MM.1S (cell line): ENCODE measurements around the gene CASP5.
"Not testable (repeated sequence)": the region's sequence is repeated elsewhere in the genome, so short reads cannot be mapped to it uniquely, and the experiment has no call there.

Source experiments
- DNase-seq: peaks from one replicate; pipeline ENCODE4 v3.0.0-alpha.2; 2015
- H2AFZ ChIP-seq: fragments of 300-600 bp; sonication (generic); 2 replicates; pipeline ENCODE4 v1.6.0; 2016; ENCODE audit warnings: antibody characterized with exemption, low read length
- H3F3A ChIP-seq: fragments of 300-600 bp; sonication (generic); 2 replicates; pipeline ENCODE4 v1.6.1; 2016; ENCODE audit warnings: mild to moderate bottlenecking, antibody characterized with exemption, low read length, moderate library complexity, mixed read lengths; ENCODE audit not compliant: insufficient read depth
- H3K27ac ChIP-seq: fragments of 300-600 bp; sonication (generic); 2 replicates; pipeline ENCODE4 v1.5.1; 2016; ENCODE audit warnings: mild to moderate bottlenecking, low read length
- H3K27me3 ChIP-seq: fragments of 300-600 bp; sonication (generic); replicated peaks from 2 replicates; pipeline ENCODE4 v1.6.0; 2016; ENCODE audit warnings: low read length; ENCODE audit not compliant: insufficient read depth
- H3K36me3 ChIP-seq: fragments of 300-600 bp; sonication (generic); replicated peaks from 2 replicates; pipeline ENCODE4 v1.6.1; 2016; ENCODE audit warnings: mild to moderate bottlenecking, low read length, mixed read lengths; ENCODE audit not compliant: insufficient read depth
- H3K4me1 ChIP-seq: fragments of 300-600 bp; sonication (generic); 2 replicates; pipeline ENCODE4 v1.6.1; 2016; ENCODE audit warnings: low read length, mixed read lengths
- H3K4me2 ChIP-seq: fragments of 300-600 bp; sonication (generic); 2 replicates; pipeline ENCODE4 v1.6.0; 2016; ENCODE audit warnings: low read depth, low read length
- H3K4me3 ChIP-seq: fragments of 300-600 bp; sonication (generic); 2 replicates; pipeline ENCODE4 v1.5.1; 2016; ENCODE audit warnings: low read length, mixed read lengths
- H3K79me2 ChIP-seq: fragments of 300-600 bp; sonication (generic); 2 replicates; pipeline ENCODE4 v1.6.1; 2016; ENCODE audit warnings: mixed run types, low read length, mixed read lengths
- H3K9ac ChIP-seq: fragments of 300-600 bp; sonication (generic); 2 replicates; pipeline ENCODE4 v1.6.1; 2016; ENCODE audit warnings: low read length, mixed read lengths
- H3K9me2 ChIP-seq: fragments of 300-600 bp; sonication (generic); replicated peaks from 2 replicates; pipeline ENCODE4 v1.6.1; 2016; ENCODE audit warnings: mild to moderate bottlenecking, low read length, mixed read lengths; ENCODE audit not compliant: insufficient read depth
- H3K9me3 ChIP-seq: fragments of 300-600 bp; sonication (generic); replicated peaks from 2 replicates; pipeline ENCODE4 v1.6.1; 2016; ENCODE audit warnings: mild to moderate bottlenecking, low read length, mixed read lengths; ENCODE audit not compliant: insufficient read depth
- H4K20me1 ChIP-seq: fragments of 300-600 bp; sonication (generic); 2 replicates; pipeline ENCODE4 v1.6.1; 2016; ENCODE audit warnings: mild to moderate bottlenecking, low read length, moderate library complexity, mixed read lengths; ENCODE audit not compliant: insufficient read depth
- EZH2 ChIP-seq: fragments of 300-600 bp; sonication (generic); optimal IDR thresholded peaks from 2 replicates; pipeline ENCODE3; 2017; ENCODE audit warnings: low read depth, mild to moderate bottlenecking, antibody characterized with exemption, low read length, mixed read lengths
- EZH2phosphoT487 ChIP-seq: fragments of 300-600 bp; sonication (generic); IDR thresholded peaks from 2 replicates; pipeline ENCODE4 v1.6.1; 2018; ENCODE audit warnings: antibody characterized with exemption, low read length
- TF ChIP-seq, protein P1 (sequence below): fragments of 300-600 bp; sonication (generic); IDR thresholded peaks from 2 replicates; pipeline ENCODE4 v1.5.1; 2016; ENCODE audit warnings: antibody characterized with exemption, low read length, mixed read lengths

The CASP5 gene

GRCh38 chr11:105046898-105047579 lies 24.1 kb upstream of the CASP5 start:
- H3F3A ChIP-seq, result no peaks in the 10 kb centered on the region
- no peak overlapping the region for H3K4me2 ChIP-seq
- no peaks in the 10 kb centered on the region for H3K79me2 ChIP-seq
- H3K9me2 ChIP-seq, result no peaks in the 10 kb centered on the region
- H3K9ac ChIP-seq, result no peak overlapping the region
- no peaks in the 10 kb centered on the region for H3K27me3 ChIP-seq
- H3K9me3 ChIP-seq, result no peaks in the 10 kb centered on the region
- no peaks in the 10 kb centered on the region for H4K20me1 ChIP-seq
- no peak overlapping the region for H3K27ac ChIP-seq
- H2AFZ ChIP-seq, result no peak overlapping the region
- no peak overlapping the region for H3K4me3 ChIP-seq
- no peaks in the 10 kb centered on the region for H3K36me3 ChIP-seq
- H3K4me1 ChIP-seq, result peaks cover 16% of the 10 kb centered on the region
- TF ChIP-seq, protein P1, sequence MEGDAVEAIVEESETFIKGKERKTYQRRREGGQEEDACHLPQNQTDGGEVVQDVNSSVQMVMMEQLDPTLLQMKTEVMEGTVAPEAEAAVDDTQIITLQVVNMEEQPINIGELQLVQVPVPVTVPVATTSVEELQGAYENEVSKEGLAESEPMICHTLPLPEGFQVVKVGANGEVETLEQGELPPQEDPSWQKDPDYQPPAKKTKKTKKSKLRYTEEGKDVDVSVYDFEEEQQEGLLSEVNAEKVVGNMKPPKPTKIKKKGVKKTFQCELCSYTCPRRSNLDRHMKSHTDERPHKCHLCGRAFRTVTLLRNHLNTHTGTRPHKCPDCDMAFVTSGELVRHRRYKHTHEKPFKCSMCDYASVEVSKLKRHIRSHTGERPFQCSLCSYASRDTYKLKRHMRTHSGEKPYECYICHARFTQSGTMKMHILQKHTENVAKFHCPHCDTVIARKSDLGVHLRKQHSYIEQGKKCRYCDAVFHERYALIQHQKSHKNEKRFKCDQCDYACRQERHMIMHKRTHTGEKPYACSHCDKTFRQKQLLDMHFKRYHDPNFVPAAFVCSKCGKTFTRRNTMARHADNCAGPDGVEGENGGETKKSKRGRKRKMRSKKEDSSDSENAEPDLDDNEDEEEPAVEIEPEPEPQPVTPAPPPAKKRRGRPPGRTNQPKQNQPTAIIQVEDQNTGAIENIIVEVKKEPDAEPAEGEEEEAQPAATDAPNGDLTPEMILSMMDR, result no peak
- TF ChIP-seq EZH2, result no peak
- TF ChIP-seq EZH2phosphoT487, result no peak
- no peak for DNase-seq

DNA sequence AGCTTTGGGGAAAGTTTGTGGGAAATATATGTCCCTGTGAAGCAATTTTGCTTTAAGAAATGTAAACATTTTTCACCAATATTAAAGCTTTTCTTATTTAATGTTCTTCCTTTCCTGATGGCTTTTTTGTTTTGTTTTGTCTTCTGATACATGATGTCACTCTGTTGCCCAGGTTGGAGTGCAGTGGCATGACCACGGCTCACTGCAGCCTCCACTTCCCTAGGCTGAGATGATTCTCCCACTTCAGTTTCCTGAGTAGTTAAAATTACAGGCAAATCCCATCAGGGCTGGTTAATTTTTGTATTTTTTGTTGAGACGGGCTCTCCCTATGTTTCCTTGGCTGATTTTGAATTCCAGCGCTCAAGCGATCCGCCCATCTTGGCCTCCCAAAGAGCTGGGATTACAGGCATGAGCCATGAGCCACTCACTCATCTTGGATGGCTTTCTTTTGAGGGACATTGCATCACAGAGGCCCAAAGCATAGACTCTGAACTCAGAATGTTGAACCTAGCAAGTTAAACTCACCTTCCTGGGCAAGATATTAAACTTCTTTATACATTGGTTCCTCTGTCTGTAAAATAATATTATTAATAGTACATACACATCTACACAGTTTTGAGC lies 22.8 kb upstream of the CASP5 start:
- no peaks in the 10 kb centered on the region for H3F3A ChIP-seq
- peak overlapping the region; percentile 74; the same call in 1 of the 2 replicates for H3K4me2 ChIP-seq
- H3K4me3 ChIP-seq, result no peak overlapping the region
- no peaks in the 10 kb centered on the region for H4K20me1 ChIP-seq
- no peak for DNase-seq
- H3K79me2 ChIP-seq, result no peaks in the 10 kb centered on the region
- no peaks in the 10 kb centered on the region for H3K27me3 ChIP-seq
- H3K9ac ChIP-seq, result no peak overlapping the region
- H3K9me3 ChIP-seq, result no peaks in the 10 kb centered on the region
- H2AFZ ChIP-seq, result peak overlapping the region; percentile 85
- no peaks in the 10 kb centered on the region for H3K36me3 ChIP-seq
- no peaks in the 10 kb centered on the region for H3K9me2 ChIP-seq
- H3K27ac ChIP-seq, result no peak overlapping the region
- no peak for TF ChIP-seq EZH2
- TF ChIP-seq, protein P1, result no peak
- no peak for TF ChIP-seq EZH2phosphoT487
- H3K4me1 ChIP-seq, result peaks cover 16% of the 10 kb centered on the region

- H4K20me1 ChIP-seq, H3K9me2 ChIP-seq, H3K9me3 ChIP-seq, H3K79me2 ChIP-seq, H3K27me3 ChIP-seq, H3K36me3 ChIP-seq, H3F3A ChIP-seq: not testable (repeated sequence)
- H3K27ac ChIP-seq, result peak within 1 kb of the TSS; percentile 38; the same call in 1 of the 2 replicates
- H2AFZ ChIP-seq, result peak within 1 kb of the TSS; percentile 85
- H3K4me1 ChIP-seq, result peaks cover 16% of the 10 kb centered on the region
- peak within 1 kb of the TSS; percentile 74 for H3K4me2 ChIP-seq
- H3K9ac ChIP-seq, result peak within 1 kb of the TSS; percentile 39; the same call in 1 of the 2 replicates
- peak; percentile 73 for DNase-seq
- H3K4me3 ChIP-seq, result peak within 1 kb of the TSS; percentile 65
These were observed 21.9 kb upstream of the CASP5 start, which contains the start of gene CARD16 for GRCh38 chr11:105044557-105045524. TSS of gene CARD16 (minus strand) at chr11:105045335. CDS start at chr11:105045297, 38 bp downstream.
